Memory B cell (primary cell): ENCODE results near the gene AKAP12.
"Not testable (repeated sequence)": the region's sequence is repeated elsewhere in the genome, so short reads cannot be mapped to it uniquely, and the experiment has no call there.

ENCODE experiments used
- ATAC-seq: fragments of 150-1000 bp; cut with Tn5 transposase; 2 replicates; pipeline ENCODE4 v1.10.0; 2021; ENCODE audit warnings: low read depth, mild to moderate bottlenecking, moderate library complexity
- DNase-seq, 2 donors: peaks; one replicate each; pipeline ENCODE4 v3.0.0; 2022; ENCODE audit warnings: low spot score in 2 of 2
- H3K27ac Mint-ChIP-seq: one replicate; pipeline ENCODE4 v1.8.0; 2022; ENCODE audit warnings: mild to moderate bottlenecking, moderate library complexity, mixed read lengths
- H3K27me3 Mint-ChIP-seq: one replicate; pipeline ENCODE4 v1.8.0; 2022; ENCODE audit warnings: mixed read lengths
- H3K36me3 Mint-ChIP-seq: one replicate; pipeline ENCODE4 v1.8.0; 2022; ENCODE audit warnings: mild to moderate bottlenecking, mixed read lengths
- H3K4me1 Mint-ChIP-seq: one replicate; pipeline ENCODE4 v1.8.0; 2022; ENCODE audit warnings: mixed read lengths
- H3K4me3 Mint-ChIP-seq: one replicate; pipeline ENCODE4 v1.8.0; 2022; ENCODE audit warnings: mild to moderate bottlenecking, moderate library complexity, mixed read lengths
- H3K9me3 Mint-ChIP-seq: one replicate; pipeline ENCODE4 v1.8.0; 2022; ENCODE audit warnings: mixed read lengths

The AKAP12 gene

GRCh38 chr6:151342750-151343149 is 103.0 kb downstream of the AKAP12 start:
- H3K4me1 Mint-ChIP-seq, DNase-seq, H3K9me3 Mint-ChIP-seq, ATAC-seq, H3K27ac Mint-ChIP-seq, H3K36me3 Mint-ChIP-seq, H3K4me3 Mint-ChIP-seq: not testable (repeated sequence)
- peaks cover 10% of the 10 kb centered on the region for H3K27me3 Mint-ChIP-seq

- Mint-ChIP-seq H3K9me3 (no peaks in the 10 kb centered on the region), H3K36me3 (peaks cover 12% of the 10 kb centered on the region), H3K4me3 (no peak overlapping the region), H3K4me1 (no peaks in the 10 kb centered on the region), H3K27ac (no peak overlapping the region), H3K27me3 (peaks cover 4% of the 10 kb centered on the region)
- DNase-seq (no peak), ATAC-seq (no peak)
Observed at GRCh38 chr6:151349651-151350270, 110.0 kb downstream of the AKAP12 start.

- peaks cover 12% of the 10 kb centered on the region for H3K36me3 Mint-ChIP-seq
- ATAC-seq (no peak), DNase-seq (no peak)
- no peak overlapping the region for H3K4me3 Mint-ChIP-seq
- no peaks in the 10 kb centered on the region for H3K9me3 Mint-ChIP-seq
- peaks cover 4% of the 10 kb centered on the region for H3K27me3 Mint-ChIP-seq
- H3K4me1 Mint-ChIP-seq: no peaks in the 10 kb centered on the region
- no peak overlapping the region for H3K27ac Mint-ChIP-seq
Observed at GRCh38 chr6:151350442-151351145, 110.8 kb downstream of the AKAP12 start.

- no peaks in the 10 kb centered on the region for H3K27me3 Mint-ChIP-seq
- ATAC-seq: no peak
- no peaks in the 10 kb centered on the region for H3K4me1 Mint-ChIP-seq
- H3K9me3 Mint-ChIP-seq: no peaks in the 10 kb centered on the region
- H3K27ac Mint-ChIP-seq: no peak overlapping the region
- H3K4me3 Mint-ChIP-seq: no peak overlapping the region
- H3K36me3 Mint-ChIP-seq: peaks cover 12% of the 10 kb centered on the region
- no peak for DNase-seq
Observed at GRCh38 chr6:151351146-151351700, 111.5 kb downstream of the AKAP12 start.

GRCh38 chr6:151351731-151352130 is 112.0 kb downstream of the AKAP12 start:
- H3K27me3 Mint-ChIP-seq: no peaks in the 10 kb centered on the region
- H3K4me3 Mint-ChIP-seq: no peak overlapping the region
- no peak overlapping the region for H3K27ac Mint-ChIP-seq
- H3K4me1 Mint-ChIP-seq: no peaks in the 10 kb centered on the region
- DNase-seq (no peak), ATAC-seq (no peak)
- H3K9me3 Mint-ChIP-seq: no peaks in the 10 kb centered on the region
- H3K36me3 Mint-ChIP-seq: peaks cover 12% of the 10 kb centered on the region

- no peaks in the 10 kb centered on the region for H3K4me1 Mint-ChIP-seq
- H3K27ac Mint-ChIP-seq: no peak overlapping the region
- ATAC-seq (no peak), DNase-seq (no peak)
- H3K9me3 Mint-ChIP-seq: no peaks in the 10 kb centered on the region
- H3K36me3 Mint-ChIP-seq: peaks cover 12% of the 10 kb centered on the region
- H3K4me3 Mint-ChIP-seq: no peak overlapping the region
- no peaks in the 10 kb centered on the region for H3K27me3 Mint-ChIP-seq
Observed at GRCh38 chr6:151352410-151353396, 112.9 kb downstream of the AKAP12 start.

GRCh38 chr6:151353795-151354194 is 114.0 kb downstream of the AKAP12 start:
- no peaks in the 10 kb centered on the region for H3K27me3 Mint-ChIP-seq
- ATAC-seq: no peak
- H3K36me3 Mint-ChIP-seq: peaks cover 13% of the 10 kb centered on the region
- no peaks in the 10 kb centered on the region for H3K4me1 Mint-ChIP-seq
- no peaks in the 10 kb centered on the region for H3K9me3 Mint-ChIP-seq
- DNase-seq: no peak
- no peak overlapping the region for H3K4me3 Mint-ChIP-seq
- no peak overlapping the region for H3K27ac Mint-ChIP-seq

- H3K4me1 Mint-ChIP-seq, H3K27ac Mint-ChIP-seq, ATAC-seq, H3K4me3 Mint-ChIP-seq, H3K9me3 Mint-ChIP-seq, H3K27me3 Mint-ChIP-seq, H3K36me3 Mint-ChIP-seq, DNase-seq: not testable (repeated sequence)
Observed at GRCh38 chr6:151356983-151357382, 117.2 kb downstream of the AKAP12 start.

- ATAC-seq (no peak), DNase-seq (no peak)
- Mint-ChIP-seq H3K9me3 (no peaks in the 10 kb centered on the region), H3K36me3 (peaks cover 10% of the 10 kb centered on the region), H3K27me3 (no peaks in the 10 kb centered on the region), H3K27ac (no peak overlapping the region), H3K4me3 (no peak overlapping the region), H3K4me1 (no peaks in the 10 kb centered on the region)
Observed at GRCh38 chr6:151357758-151358436, 118.1 kb downstream of the AKAP12 start.

- no peaks in the 10 kb centered on the region for H3K4me1 Mint-ChIP-seq
- H3K27ac Mint-ChIP-seq: no peak overlapping the region
- H3K36me3 Mint-ChIP-seq: peaks cover 10% of the 10 kb centered on the region
- ATAC-seq: no peak
- DNase-seq: no peak
- H3K27me3 Mint-ChIP-seq: no peaks in the 10 kb centered on the region
- H3K4me3 Mint-ChIP-seq: no peak overlapping the region
- no peaks in the 10 kb centered on the region for H3K9me3 Mint-ChIP-seq
Observed at GRCh38 chr6:151358475-151358874, 118.7 kb downstream of the AKAP12 start.

GRCh38 chr6:151359486-151359885 is 119.7 kb downstream of the AKAP12 start:
- H3K27me3 Mint-ChIP-seq: no peaks in the 10 kb centered on the region
- no peak overlapping the region for H3K27ac Mint-ChIP-seq
- no peaks in the 10 kb centered on the region for H3K9me3 Mint-ChIP-seq
- no peak for DNase-seq
- no peak overlapping the region for H3K4me3 Mint-ChIP-seq
- peaks cover 12% of the 10 kb centered on the region for H3K36me3 Mint-ChIP-seq
- H3K4me1 Mint-ChIP-seq: no peaks in the 10 kb centered on the region
- ATAC-seq: no peak

GRCh38 chr6:151365233-151365632 is 125.5 kb downstream of the AKAP12 start:
- Mint-ChIP-seq H3K9me3 (no peaks in the 10 kb centered on the region), H3K27ac (no peak overlapping the region), H3K4me3 (no peak overlapping the region), H3K4me1 (no peaks in the 10 kb centered on the region), H3K27me3 (no peaks in the 10 kb centered on the region), H3K36me3 (peaks cover 31% of the 10 kb centered on the region)
- no peak for ATAC-seq
- no peak for DNase-seq

GRCh38 chr6:151370509-151371078 is 130.8 kb downstream of the AKAP12 start:
- ATAC-seq (no peak), DNase-seq (no peak)
- H3K27ac Mint-ChIP-seq: no peak overlapping the region
- no peaks in the 10 kb centered on the region for H3K9me3 Mint-ChIP-seq
- H3K4me3 Mint-ChIP-seq: no peak overlapping the region
- peaks cover 11% of the 10 kb centered on the region for H3K4me1 Mint-ChIP-seq
- peaks cover 35% of the 10 kb centered on the region for H3K36me3 Mint-ChIP-seq
- H3K27me3 Mint-ChIP-seq: no peaks in the 10 kb centered on the region
